HUDEP-2 (cell line): ENCODE results near the gene GLI2.

Experiments
- DNase-seq, 76 experiments: peaks; one replicate each; lab custom pipeline; 2025; ENCODE audit not compliant: unreplicated experiment in 76 of 76; lab: John Stamatoyannopoulos, UW

GLI2 gene

GRCh38 chr2:120736624-120737339, 1.1 kb downstream of the GLI2 start:
- DNase-seq, result no peak

GRCh38 chr2:120737340-120738101, 1.9 kb downstream of the GLI2 start:
- DNase-seq, result no peak

DNA sequence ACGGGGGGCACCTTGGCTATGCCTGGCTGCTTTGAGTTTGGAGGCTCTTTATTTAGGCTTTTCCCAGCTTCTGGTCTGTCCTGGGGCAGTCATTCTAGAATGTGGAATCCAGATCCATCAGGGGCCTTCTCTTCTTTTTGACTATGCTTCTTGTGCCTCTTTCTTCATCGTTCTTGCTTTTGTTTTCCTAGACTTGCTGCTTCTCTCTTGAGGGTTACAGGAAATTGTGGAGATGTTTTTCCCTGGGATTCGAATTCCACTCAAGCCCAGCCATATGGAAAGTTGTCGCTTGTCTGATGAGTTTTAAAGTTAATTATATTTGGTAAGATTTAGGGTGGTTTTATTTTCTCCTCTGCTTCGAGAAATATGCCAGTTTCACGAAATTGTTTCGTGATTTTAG, 2.4 kb downstream of the GLI2 start:
- DNase-seq, result no peak

DNA sequence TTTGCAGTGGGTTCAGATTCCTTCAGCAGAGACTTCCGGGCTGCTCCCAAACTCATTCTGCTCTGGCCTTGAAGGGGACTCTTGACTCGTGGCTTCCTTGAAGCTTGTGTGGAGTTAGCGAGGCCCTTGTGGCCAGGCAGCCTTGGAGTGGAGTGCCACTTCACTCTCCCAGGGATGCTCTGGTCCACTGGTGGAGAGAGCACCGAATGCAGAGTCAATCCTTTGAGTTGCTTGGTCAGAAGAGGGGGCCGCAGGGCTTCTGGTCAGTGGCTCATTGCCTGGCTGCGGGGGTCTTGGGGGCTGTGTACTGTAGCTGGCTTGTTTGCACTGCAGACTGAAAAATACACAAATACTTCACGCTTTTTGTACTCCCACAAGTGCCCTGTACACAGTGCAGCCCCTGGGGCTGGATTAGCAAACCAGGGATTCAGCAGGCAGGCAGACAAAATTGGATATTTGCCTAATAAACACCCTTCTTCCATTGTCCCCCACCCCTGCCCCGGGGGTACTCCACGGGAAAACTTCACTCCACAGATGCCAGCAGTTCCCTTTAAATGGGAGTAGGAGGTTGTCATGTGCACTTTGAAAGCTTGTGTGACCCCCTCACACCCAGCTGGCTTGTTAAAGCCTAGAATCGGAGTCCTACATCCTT, 3.2 kb downstream of the GLI2 start:
- DNase-seq, result no peak

DNA sequence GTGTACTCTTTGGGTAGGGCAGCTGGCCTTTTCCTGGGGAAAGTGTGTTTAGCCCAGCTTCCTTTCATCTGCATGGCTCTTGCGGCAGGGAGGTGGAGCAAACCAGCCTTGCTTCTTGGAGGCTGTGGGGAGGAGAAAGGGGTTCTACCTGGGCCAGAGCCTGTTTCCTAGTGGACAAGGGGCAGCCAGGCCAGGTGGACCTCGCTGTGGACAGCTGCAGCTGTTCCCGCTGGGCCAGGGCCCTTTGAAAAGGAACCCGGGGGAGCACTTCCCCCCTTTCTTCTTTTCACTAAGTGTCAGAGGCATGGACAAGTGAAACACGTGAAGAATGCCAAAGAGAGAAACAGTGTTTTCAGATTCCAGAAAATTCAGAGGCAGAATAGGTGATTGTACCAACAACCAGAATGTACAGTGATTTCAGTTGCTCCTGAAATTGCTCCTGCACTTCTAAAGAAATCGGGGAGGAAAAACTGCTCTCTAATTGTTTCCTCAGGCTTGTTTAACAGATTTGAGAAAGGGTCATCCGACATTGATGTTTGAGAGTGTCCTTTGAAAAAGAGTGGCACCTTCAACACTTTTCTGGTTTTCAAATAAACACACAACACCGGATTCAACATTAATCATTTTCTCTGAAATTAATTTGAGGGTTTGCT, 3.9 kb downstream of the GLI2 start:
- DNase-seq, result no peak

- DNase-seq, result no peak
Measured at GRCh38 chr2:120740375-120740764, 4.7 kb downstream of the GLI2 start.

- no peak for DNase-seq
Measured at GRCh38 chr2:120740765-120741524, 5.3 kb downstream of the GLI2 start.

DNA sequence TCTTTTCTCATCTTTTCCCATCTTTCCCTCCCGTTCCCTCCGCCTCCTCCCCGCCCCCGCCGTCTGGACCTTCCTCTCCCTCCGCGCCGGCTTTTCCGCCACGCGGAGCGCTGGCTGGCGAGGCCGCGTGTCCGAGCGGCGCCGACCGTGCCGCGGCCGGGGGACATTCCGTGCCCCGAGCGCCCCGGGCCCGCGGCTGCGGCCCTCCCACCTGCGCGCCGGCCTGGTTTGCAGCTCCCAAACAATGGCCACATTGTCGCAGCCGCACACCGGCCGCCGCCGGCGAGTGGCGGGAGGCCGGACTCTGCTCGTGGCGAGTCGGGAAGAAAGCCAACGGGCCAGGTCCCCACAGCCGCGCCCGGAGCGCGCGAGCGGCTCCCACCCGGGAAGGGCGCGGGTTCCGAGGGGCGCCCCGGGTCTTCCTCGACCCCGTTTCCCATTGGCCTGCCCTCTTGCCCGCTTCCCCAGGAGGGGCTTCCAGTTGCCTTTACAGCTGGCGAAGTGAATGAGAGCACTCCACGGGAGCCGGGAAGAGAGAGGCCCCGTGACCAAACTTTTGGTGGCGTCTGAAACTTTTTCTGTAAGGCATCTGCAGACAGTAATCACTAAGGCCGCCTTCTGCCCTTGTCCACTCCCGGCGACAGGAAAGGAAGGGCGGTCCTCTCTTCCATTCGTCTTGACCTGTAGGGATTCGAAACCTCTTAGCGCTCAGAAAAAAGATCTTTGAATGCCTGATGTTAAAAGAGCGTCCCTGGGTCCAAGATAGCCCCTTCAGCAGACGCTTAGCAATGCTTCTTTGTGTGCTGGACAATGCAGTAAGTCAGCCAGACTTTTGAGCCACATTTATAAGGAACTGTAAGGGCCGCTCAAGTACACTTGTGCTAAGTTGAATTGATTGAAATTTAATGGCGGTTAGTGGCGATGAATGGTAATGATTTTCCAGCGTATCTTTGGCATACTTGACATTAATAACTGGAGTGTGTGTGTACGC, 6.2 kb downstream of the GLI2 start:
- no peak for DNase-seq

- no peak for DNase-seq
Measured at GRCh38 chr2:120743657-120744056, 8.0 kb downstream of the GLI2 start.

DNA sequence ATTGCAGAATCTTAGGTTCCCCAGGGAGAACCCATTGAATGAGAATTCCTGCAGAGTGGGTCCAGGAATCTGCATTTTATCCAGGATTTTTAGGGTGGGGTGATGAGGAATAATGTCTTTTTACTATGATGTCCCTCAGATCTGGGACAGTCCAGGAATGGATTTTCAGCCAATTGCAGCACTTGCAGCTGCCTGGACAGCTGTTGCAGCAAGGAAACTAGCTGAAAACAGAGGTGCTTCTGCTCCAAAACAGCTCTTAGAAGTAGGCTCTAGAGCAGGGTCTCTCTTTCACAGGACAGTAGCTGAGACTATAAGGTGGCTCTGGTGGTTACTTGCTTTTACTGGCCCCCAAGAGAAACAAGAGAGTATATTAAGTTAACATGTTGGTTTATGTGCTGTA, 9.1 kb downstream of the GLI2 start:
- no peak for DNase-seq

- DNase-seq, result no peak
Measured at GRCh38 chr2:120745420-120746111, 9.9 kb downstream of the GLI2 start.

DNA sequence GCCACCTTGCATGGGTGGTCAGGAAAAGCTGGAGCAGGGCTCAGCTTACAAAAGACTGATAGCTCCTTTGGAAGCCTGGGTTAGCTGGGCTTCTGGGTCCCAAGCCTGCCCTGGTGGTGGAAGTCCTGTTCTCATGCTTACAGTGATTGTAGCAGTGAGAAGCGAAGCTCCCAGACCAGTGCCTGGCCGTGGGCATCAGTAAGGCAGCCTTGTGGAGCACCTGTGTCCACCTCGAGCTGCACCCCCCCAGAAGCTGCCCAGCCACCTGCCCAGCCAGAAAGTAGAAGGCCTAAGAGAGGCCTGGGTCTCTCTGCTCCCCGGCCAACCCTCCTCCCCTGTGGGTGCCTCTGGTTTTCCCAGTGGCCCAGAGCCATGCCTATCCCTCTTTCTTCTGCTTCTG, 10.5 kb downstream of the GLI2 start:
- no peak for DNase-seq

DNA sequence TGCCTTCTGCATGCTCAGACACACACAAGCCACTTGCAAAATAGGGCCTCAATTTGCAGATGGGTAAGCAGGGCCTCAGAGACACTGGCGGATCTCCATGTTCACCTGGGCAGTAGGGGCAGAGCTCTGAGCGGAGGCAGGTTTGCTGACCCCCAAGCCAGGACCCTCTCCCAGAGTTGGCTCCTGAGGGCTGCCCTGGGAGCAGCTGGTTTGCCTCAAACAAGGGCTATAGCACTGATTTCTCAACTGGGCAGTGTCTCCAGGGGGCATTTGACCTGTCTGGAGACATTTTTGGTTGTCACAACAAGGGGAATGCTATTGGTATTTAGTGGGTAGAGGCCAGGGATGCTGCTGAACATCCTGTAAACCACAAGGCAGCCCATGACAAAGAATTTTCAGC, 11.6 kb downstream of the GLI2 start:
- DNase-seq, result no peak

DNA sequence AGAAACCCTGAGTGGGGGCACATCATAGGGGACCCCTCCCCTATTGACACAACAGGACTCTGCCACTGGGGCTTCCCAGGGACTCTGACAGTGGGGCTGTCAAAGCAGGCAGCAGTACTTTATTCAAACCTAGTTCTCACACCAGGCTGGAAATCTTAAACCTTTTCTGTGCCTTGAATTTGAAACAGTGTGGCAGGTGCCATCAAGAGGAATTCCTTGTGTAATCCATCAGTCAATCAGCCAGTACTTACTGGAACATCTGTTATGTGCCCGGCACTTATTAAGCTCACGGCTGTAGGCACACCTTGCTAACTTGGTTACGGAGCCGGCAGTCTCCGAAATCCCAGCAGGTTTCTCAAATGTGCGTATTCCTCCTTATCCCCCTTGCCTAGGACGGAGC, 12.0 kb downstream of the GLI2 start:
- no peak for DNase-seq

- DNase-seq, result no peak
Measured at GRCh38 chr2:120748310-120748709, 12.6 kb downstream of the GLI2 start.

- no peak for DNase-seq
Measured at GRCh38 chr2:120748741-120749140, 13.1 kb downstream of the GLI2 start.

DNA sequence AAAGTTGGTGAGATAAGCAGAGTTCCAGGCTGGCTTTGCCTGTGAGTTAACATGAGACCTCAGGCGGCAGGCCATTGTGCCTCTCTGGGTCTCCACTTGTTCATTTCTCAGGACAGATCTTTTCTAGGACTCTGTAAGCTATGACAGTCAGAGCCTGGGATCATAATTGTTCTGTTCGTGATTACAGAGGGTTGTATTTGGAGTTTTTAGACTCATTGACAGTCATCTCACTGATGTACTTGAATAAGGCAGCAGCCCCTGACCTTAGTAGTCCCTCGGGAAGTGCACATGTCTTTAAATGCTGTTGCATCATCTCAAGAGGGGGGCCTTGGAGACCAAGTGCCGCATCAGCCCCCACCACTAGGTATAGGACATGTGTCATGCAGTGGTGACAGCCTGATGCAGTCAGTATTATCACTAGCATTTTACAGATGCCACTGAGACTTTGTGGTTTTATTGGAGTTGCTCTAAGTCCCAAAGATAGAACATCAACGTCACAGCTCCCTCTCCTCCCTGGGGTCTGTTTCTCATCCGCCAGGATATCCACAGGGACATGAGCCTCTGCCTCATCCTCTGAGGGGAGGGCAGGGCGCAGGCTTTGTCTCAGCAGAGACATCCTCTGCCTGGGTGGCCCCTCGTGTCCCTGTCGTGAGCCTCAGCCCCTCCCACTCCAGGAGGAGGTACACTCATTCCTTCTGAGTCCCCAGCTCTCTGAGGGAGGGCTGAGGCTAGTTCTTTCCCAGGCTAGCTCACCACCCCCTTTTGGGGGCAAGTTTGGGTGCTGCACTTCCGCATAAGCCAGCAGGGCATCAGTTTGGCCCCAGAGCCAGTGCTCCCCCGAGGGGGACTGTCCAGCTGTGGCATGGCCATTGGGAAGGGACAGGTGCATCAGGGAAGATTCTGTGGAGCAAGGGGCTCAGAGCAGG, 14.1 kb downstream of the GLI2 start:
- no peak for DNase-seq
